ENCODE results near the gene SLC25A12.
"Not testable (repeated sequence)": the region's sequence is repeated elsewhere in the genome, so short reads cannot be mapped to it uniquely, and the experiment has no call there.

SLC25A12 gene

GRCh38 chr2:171788316-171788993 lies 105.6 kb downstream of the SLC25A12 start:
- DNase-seq, result no peak

- DNase-seq, result no peak
Observed at GRCh38 chr2:171787333-171788072, 106.5 kb downstream of the SLC25A12 start.

GRCh38 chr2:171785450-171785849 lies 108.6 kb downstream of the SLC25A12 start:
- DNase-seq, result no peak

- no peak for DNase-seq
Observed at GRCh38 chr2:171778515-171778914, 115.5 kb downstream of the SLC25A12 start.

GRCh38 chr2:171774581-171774980 lies 119.5 kb downstream of the SLC25A12 start:
- DNase-seq, result not testable (repeated sequence)

- DNase-seq, result no peak
Observed at GRCh38 chr2:171772373-171772772, 121.7 kb downstream of the SLC25A12 start.

- no peak for DNase-seq
Observed at GRCh38 chr2:171771463-171771862, 122.6 kb downstream of the SLC25A12 start.

GRCh38 chr2:171763602-171764001 lies 130.4 kb downstream of the SLC25A12 start:
- DNase-seq, result no peak

GRCh38 chr2:171762879-171763573 lies 131.0 kb downstream of the SLC25A12 start:
- no peak for DNase-seq

GRCh38 chr2:171761176-171761575 lies 132.9 kb downstream of the SLC25A12 start:
- DNase-seq, result not testable (repeated sequence)

- DNase-seq, result not testable (repeated sequence)
Observed at GRCh38 chr2:171758762-171759161, 135.3 kb downstream of the SLC25A12 start.

GRCh38 chr2:171754254-171754939 lies 139.6 kb downstream of the SLC25A12 start:
- DNase-seq, result no peak

- no peak for DNase-seq
Observed at GRCh38 chr2:171747371-171747770, 146.7 kb downstream of the SLC25A12 start.

- no peak for DNase-seq
Observed at GRCh38 chr2:171745806-171746205, 148.2 kb downstream of the SLC25A12 start.

GRCh38 chr2:171745141-171745540 lies 148.9 kb downstream of the SLC25A12 start:
- no peak for DNase-seq

- DNase-seq, result no peak
Observed at GRCh38 chr2:171742760-171743159, 151.3 kb downstream of the SLC25A12 start.

- no peak for DNase-seq
Observed at GRCh38 chr2:171741189-171741588, 152.9 kb downstream of the SLC25A12 start.

GRCh38 chr2:171735991-171736710 lies 157.9 kb downstream of the SLC25A12 start:
- DNase-seq, result no peak

Data from CD4-positive, alpha-beta T cell treated with Interferon gamma for 1 hour (primary cell).